Vagina (tissue), 2 donors: ENCODE results near the gene DYNLRB2.

Source experiments
- CTCF ChIP-seq, 3 experiments: fragments of 450-650 bp in 2 of 3; fragments of 200-600 bp in 1 of 3; sonication (generic) in 1 of 3; IDR thresholded peaks; one replicate each; pipeline ENCODE4 v1.5.1; 2017 to 2019; ENCODE audit warnings: antibody characterized with exemption in 3 of 3, mild to moderate bottlenecking in 2 of 3, moderate library complexity in 2 of 3
- POLR2A ChIP-seq, 2 donors: fragments of 450-650 bp; IDR thresholded peaks; one replicate each; pipeline ENCODE4 v1.6.1; 2017; ENCODE audit warnings: antibody characterized with exemption in 2 of 2, mild to moderate bottlenecking in 2 of 2, moderate library complexity in 2 of 2
- POLR2AphosphoS5 ChIP-seq, 2 donors: sonication (generic); formaldehyde crosslinking; IDR thresholded peaks; one replicate each; pipeline ENCODE4 v1.9.0; 2017; ENCODE audit warnings: antibody characterized with exemption in 2 of 2, mild to moderate bottlenecking in 2 of 2, low read depth in 1 of 2; ENCODE audit not compliant: insufficient read depth in 1 of 2

DNA sequence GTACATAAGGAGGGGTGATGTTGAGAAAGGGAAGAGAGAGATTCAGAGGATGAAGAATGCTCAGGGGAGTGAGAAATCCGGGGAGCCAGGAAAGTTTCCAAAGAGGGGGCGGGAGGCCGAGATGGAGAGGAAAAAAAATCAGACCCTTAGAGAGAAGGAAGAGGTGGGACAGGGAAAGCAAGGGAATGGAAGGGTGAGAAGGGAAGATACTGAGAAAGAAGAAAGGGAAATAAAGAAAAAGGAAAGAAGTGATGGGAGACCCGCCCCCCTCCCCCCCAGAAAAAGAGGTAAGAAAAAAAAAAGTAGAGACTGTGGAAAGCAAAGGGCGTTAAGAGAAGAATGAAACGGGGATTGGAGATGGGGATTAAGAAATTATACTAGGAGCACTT is 507 bp downstream of the DYNLRB2 start:
- TF ChIP-seq POLR2A (IDR thresholded peaks at IDR 0.05) (no peak), CTCF (IDR thresholded peaks at IDR 0.05) (no peak), POLR2AphosphoS5 (IDR thresholded peaks at IDR 0.05; ENCODE audit: insufficient read depth in 1 of 2, low read depth in 1 of 2) (no peak)
